Keratinocyte (primary cell): Measurements from ENCODE around the gene INPP5E.

Experiments
- EZH2 ChIP-seq: IDR thresholded peaks from one replicate; pipeline ENCODE4 v1.6.1; 2012; ENCODE audit warnings: inconsistent platforms, mild to moderate bottlenecking, low read length, moderate library complexity
- TF ChIP-seq, protein P1 (sequence below), 3 experiments: IDR thresholded peaks in 1 of 3; conservative IDR thresholded peaks in 1 of 3; optimal IDR thresholded peaks in 1 of 3; 2 replicates in 2 of 3; 3 replicates in 1 of 3; pipeline versions ENCODE3 to v1.5.1; 2011; ENCODE audit warnings: low read length in 3 of 3, mild to moderate bottlenecking in 3 of 3, moderate library complexity in 2 of 3, control low read depth in 1 of 3, inconsistent platforms in 1 of 3; ENCODE audit not compliant: insufficient read depth in 2 of 3; ENCODE audit errors: extremely low read depth in 1 of 3

DNA sequence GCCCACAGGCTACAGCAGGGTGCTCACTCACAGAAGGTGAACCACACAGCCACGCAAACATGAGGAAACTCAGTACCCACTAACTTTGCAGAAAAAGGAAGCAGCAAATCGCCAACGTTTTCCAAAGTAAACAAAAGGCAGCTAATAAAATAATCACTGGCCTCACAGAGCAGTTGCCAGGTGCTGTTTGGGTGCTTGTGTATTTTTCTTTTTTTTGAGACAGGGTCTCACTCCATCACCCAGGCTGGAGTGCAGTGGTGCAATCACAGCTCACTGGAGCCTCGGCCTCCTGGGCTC, 43.5 kb downstream of the INPP5E start:
- TF ChIP-seq, protein P1, sequence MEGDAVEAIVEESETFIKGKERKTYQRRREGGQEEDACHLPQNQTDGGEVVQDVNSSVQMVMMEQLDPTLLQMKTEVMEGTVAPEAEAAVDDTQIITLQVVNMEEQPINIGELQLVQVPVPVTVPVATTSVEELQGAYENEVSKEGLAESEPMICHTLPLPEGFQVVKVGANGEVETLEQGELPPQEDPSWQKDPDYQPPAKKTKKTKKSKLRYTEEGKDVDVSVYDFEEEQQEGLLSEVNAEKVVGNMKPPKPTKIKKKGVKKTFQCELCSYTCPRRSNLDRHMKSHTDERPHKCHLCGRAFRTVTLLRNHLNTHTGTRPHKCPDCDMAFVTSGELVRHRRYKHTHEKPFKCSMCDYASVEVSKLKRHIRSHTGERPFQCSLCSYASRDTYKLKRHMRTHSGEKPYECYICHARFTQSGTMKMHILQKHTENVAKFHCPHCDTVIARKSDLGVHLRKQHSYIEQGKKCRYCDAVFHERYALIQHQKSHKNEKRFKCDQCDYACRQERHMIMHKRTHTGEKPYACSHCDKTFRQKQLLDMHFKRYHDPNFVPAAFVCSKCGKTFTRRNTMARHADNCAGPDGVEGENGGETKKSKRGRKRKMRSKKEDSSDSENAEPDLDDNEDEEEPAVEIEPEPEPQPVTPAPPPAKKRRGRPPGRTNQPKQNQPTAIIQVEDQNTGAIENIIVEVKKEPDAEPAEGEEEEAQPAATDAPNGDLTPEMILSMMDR (optimal IDR thresholded peaks at IDR 0.05 in 1 of 3, IDR thresholded peaks at IDR 0.05 in 1 of 3, conservative IDR thresholded peaks at IDR 0.05 in 1 of 3; ENCODE audit: extremely low read depth in 1 of 3, insufficient read depth in 2 of 3, low read length in 3 of 3), result no peak
- TF ChIP-seq EZH2, result no peak
